H1 (cell line): Measurements from ENCODE around the gene TFCP2L1.

Experiments used
- CHD1 ChIP-seq: IDR thresholded peaks from 2 replicates; pipeline ENCODE4 v1.6.1; 2012; ENCODE audit warnings: low read depth, low read length, improper control_type of control experiment
- CHD2 ChIP-seq: IDR thresholded peaks from 2 replicates; pipeline ENCODE4 v1.6.1; 2012; ENCODE audit warnings: low read length, improper control_type of control experiment
- EP300 ChIP-seq, 2 experiments: IDR thresholded peaks; 1 replicate in 1 of 2; 2 replicates in 1 of 2; pipeline ENCODE4 v1.6.1; 2011 to 2012; ENCODE audit warnings: low read depth in 2 of 2, low read length in 2 of 2, mild to moderate bottlenecking in 2 of 2, borderline replicate concordance in 1 of 2, inconsistent platforms in 1 of 2, moderate library complexity in 1 of 2
- EZH2 ChIP-seq: fragments of 200-600 bp; sonication (generic); IDR thresholded peaks from 2 replicates; pipeline ENCODE4 v1.7.1; 2012; ENCODE audit warnings: low read depth, mild to moderate bottlenecking, moderate library complexity, low read length, inconsistent platforms; ENCODE audit not compliant: severe bottlenecking
- GABPA ChIP-seq: IDR thresholded peaks from 2 replicates; pipeline ENCODE4 v1.6.1; 2011; ENCODE audit warnings: mild to moderate bottlenecking, low read length, moderate library complexity, borderline replicate concordance; ENCODE audit not compliant: insufficient read depth
- HDAC2 ChIP-seq, 2 experiments: fragments of 300-600 bp in 1 of 2; sonication (generic) in 1 of 2; IDR thresholded peaks; 2 replicates each; pipeline ENCODE4 v1.6.1; 2011 to 2012; ENCODE audit warnings: low read depth in 2 of 2, low read length in 2 of 2, mild to moderate bottlenecking in 2 of 2, moderate library complexity in 2 of 2, borderline replicate concordance in 1 of 2, inconsistent platforms in 1 of 2
- HDAC6 ChIP-seq: IDR thresholded peaks from one replicate; pipeline ENCODE4 v1.7.1; 2012; ENCODE audit warnings: low read depth, mild to moderate bottlenecking, inconsistent platforms, low read length, moderate library complexity
- POLR2A ChIP-seq, 2 experiments: IDR thresholded peaks; 1 replicate in 1 of 2; 2 replicates in 1 of 2; pipeline ENCODE4 v1.6.1; 2011; ENCODE audit warnings: low read depth in 2 of 2, low read length in 2 of 2, mild to moderate bottlenecking in 2 of 2; ENCODE audit errors: control extremely low read depth in 1 of 2
- RAD21 ChIP-seq, 2 experiments: IDR thresholded peaks in 1 of 2; conservative IDR thresholded peaks in 1 of 2; 2 replicates each; pipeline ENCODE4 v1.6.1; 2011; ENCODE audit warnings: low read depth in 2 of 2, low read length in 2 of 2, improper control_type of control experiment in 1 of 2, inconsistent platforms in 1 of 2, mild to moderate bottlenecking in 1 of 2, moderate library complexity in 1 of 2
- RFX5 ChIP-seq: IDR thresholded peaks from 2 replicates; pipeline ENCODE4 v1.6.1; 2011; ENCODE audit warnings: low read depth, low read length, improper control_type of control experiment, borderline replicate concordance
- TAF1 ChIP-seq: IDR thresholded peaks from 2 replicates; pipeline ENCODE4 v1.6.1; 2011; ENCODE audit warnings: mild to moderate bottlenecking, low read depth, low read length
- TF ChIP-seq, protein P1 (sequence below), 3 experiments: IDR thresholded peaks; 1 replicate in 2 of 3; 2 replicates in 1 of 3; pipeline versions ENCODE4 v1.5.1 to v1.6.1; 2011; ENCODE audit warnings: low read length in 3 of 3, mild to moderate bottlenecking in 3 of 3, inconsistent platforms in 2 of 3, low read depth in 1 of 3, moderate library complexity in 1 of 3; ENCODE audit not compliant: insufficient read depth in 1 of 3; ENCODE audit errors: control extremely low read depth in 1 of 3
- TF ChIP-seq, protein P2 (sequence below): IDR thresholded peaks from 2 replicates; pipeline ENCODE4 v1.6.1; 2011; ENCODE audit warnings: low read length, improper control_type of control experiment

DNA sequence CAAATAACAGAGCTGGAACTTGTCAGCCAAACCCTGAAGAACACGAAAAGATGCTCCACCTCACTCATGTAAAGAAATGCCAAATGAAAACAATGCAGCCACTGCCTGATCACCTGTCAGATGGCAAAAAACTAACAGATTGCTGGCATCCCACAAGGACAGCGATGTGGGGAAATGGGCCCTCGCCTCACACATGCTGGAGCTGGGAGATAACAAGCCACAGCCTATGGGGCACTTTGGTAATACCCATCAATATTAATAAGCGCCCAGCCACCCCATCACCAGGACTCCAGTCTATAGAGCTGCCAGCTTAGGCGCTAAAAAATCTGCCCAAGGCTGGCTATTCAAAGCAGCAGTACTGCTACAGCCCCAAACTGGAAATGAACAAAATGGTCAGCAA, 27.0 kb downstream of the TFCP2L1 start:
- TF ChIP-seq, protein P1, sequence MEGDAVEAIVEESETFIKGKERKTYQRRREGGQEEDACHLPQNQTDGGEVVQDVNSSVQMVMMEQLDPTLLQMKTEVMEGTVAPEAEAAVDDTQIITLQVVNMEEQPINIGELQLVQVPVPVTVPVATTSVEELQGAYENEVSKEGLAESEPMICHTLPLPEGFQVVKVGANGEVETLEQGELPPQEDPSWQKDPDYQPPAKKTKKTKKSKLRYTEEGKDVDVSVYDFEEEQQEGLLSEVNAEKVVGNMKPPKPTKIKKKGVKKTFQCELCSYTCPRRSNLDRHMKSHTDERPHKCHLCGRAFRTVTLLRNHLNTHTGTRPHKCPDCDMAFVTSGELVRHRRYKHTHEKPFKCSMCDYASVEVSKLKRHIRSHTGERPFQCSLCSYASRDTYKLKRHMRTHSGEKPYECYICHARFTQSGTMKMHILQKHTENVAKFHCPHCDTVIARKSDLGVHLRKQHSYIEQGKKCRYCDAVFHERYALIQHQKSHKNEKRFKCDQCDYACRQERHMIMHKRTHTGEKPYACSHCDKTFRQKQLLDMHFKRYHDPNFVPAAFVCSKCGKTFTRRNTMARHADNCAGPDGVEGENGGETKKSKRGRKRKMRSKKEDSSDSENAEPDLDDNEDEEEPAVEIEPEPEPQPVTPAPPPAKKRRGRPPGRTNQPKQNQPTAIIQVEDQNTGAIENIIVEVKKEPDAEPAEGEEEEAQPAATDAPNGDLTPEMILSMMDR (IDR thresholded peaks at IDR 0.05; ENCODE audit: control extremely low read depth in 1 of 3, insufficient read depth in 1 of 3, low read depth in 1 of 3, low read length in 3 of 3) = no peak
- TF ChIP-seq POLR2A (IDR thresholded peaks at IDR 0.05; ENCODE audit: control extremely low read depth in 1 of 2, low read depth in 2 of 2, low read length in 2 of 2) (no peak), RAD21 (IDR thresholded peaks at IDR 0.05 in 1 of 2, conservative IDR thresholded peaks at IDR 0.05 in 1 of 2; ENCODE audit: low read depth in 2 of 2, low read length in 2 of 2) (no peak), HDAC2 (IDR thresholded peaks at IDR 0.05; ENCODE audit: borderline replicate concordance in 1 of 2, low read depth in 2 of 2, low read length in 2 of 2) (no peak), HDAC6 (no peak), TAF1 (no peak), GABPA (no peak), CHD2 (no peak), CHD1 (no peak), EP300 (IDR thresholded peaks at IDR 0.05; ENCODE audit: borderline replicate concordance in 1 of 2, low read depth in 2 of 2, low read length in 2 of 2) (no peak), RFX5 (no peak), EZH2 (no peak)
- TF ChIP-seq, protein P2, sequence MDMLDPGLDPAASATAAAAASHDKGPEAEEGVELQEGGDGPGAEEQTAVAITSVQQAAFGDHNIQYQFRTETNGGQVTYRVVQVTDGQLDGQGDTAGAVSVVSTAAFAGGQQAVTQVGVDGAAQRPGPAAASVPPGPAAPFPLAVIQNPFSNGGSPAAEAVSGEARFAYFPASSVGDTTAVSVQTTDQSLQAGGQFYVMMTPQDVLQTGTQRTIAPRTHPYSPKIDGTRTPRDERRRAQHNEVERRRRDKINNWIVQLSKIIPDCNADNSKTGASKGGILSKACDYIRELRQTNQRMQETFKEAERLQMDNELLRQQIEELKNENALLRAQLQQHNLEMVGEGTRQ = no peak
